ENCODE data around the gene ANGPTL8. TPM values are rescaled to one million over a fixed set of nuclear protein-coding genes. Genes with fewer than 3 reads are reported as not detected.

Gene ANGPTL8
- total RNA-seq, 1 experiment from 2014 or later: not detected

GRCh38 chr19:11291415-11291814 is 52.0 kb downstream of the ANGPTL8 start:
- H4K20me1 ChIP-seq (ENCODE audit: insufficient read depth, low read depth, low read length): no peaks in the 10 kb centered on the region
- no peaks in the 10 kb centered on the region for H3K79me2 ChIP-seq (ENCODE audit: low read length)
- H3K27me3 ChIP-seq (ENCODE audit: low read length): no peaks in the 10 kb centered on the region
- H3K9ac ChIP-seq (ENCODE audit: low read length): no peak overlapping the region
- no peak overlapping the region for H3K4me3 ChIP-seq (ENCODE audit: low read length)
- H2AFZ ChIP-seq (ENCODE audit: low read length): no peak overlapping the region
- no peak for DNase-seq
- H3K9me2 ChIP-seq (replicated peaks; ENCODE audit: insufficient read depth, low read length): no peaks in the 10 kb centered on the region
- peaks cover 8% of the 10 kb centered on the region for H3K4me1 ChIP-seq (ENCODE audit: low read length)
- no peak overlapping the region for H3K27ac ChIP-seq (ENCODE audit: low read length)
- H3K4me2 ChIP-seq (ENCODE audit: low read depth, low read length, poor library complexity, severe bottlenecking): no peak overlapping the region
- H3K9me3 ChIP-seq (ENCODE audit: low read length): no peaks in the 10 kb centered on the region
- H3K36me3 ChIP-seq (ENCODE audit: insufficient read depth, low read length): no peaks in the 10 kb centered on the region

Other genes starting within 250 kb of the ANGPTL8 start
- gene LDLR, start 150.2 kb upstream of the ANGPTL8 start, total RNA-seq (2014; rRNA removed; shearing (Covaris generic); ENCODE audit: low replicate concordance): 49.8 and 99.9 TPM in 2 replicates
- gene SPC24, start 83.8 kb upstream of the ANGPTL8 start, total RNA-seq (2014; rRNA removed; shearing (Covaris generic); ENCODE audit: low replicate concordance): 25.3 and 28.6 TPM in 2 replicates
- 0.19 and 1.9 TPM in 2 replicates for gene KANK2, start 42.1 kb upstream of the ANGPTL8 start, total RNA-seq (2014; rRNA removed; shearing (Covaris generic); ENCODE audit: low replicate concordance)
- gene DOCK6, start 22.9 kb downstream of the ANGPTL8 start, total RNA-seq (2014; rRNA removed; shearing (Covaris generic); ENCODE audit: low replicate concordance): 6.5 and 10.3 TPM in 2 replicates
- not detected in 2 replicates for gene TSPAN16, start 56.5 kb downstream of the ANGPTL8 start, total RNA-seq (2014; rRNA removed; shearing (Covaris generic); ENCODE audit: low replicate concordance)
- gene RAB3D, start 100.0 kb downstream of the ANGPTL8 start, total RNA-seq (2014; rRNA removed; shearing (Covaris generic); ENCODE audit: low replicate concordance): 8.6 and 9.0 TPM in 2 replicates
- gene TMEM205, start 106.6 kb downstream of the ANGPTL8 start, total RNA-seq (2014; rRNA removed; shearing (Covaris generic); ENCODE audit: low replicate concordance): 103 and 156 TPM in 2 replicates
- 2.9 and 14.8 TPM in 2 replicates for gene CCDC159, start 106.9 kb downstream of the ANGPTL8 start, total RNA-seq (2014; rRNA removed; shearing (Covaris generic); ENCODE audit: low replicate concordance)
- 0.43 and 0.67 TPM in 2 replicates for gene PLPPR2, start 115.8 kb downstream of the ANGPTL8 start, total RNA-seq (2014; rRNA removed; shearing (Covaris generic); ENCODE audit: low replicate concordance)
- gene SWSAP1, start 135.0 kb downstream of the ANGPTL8 start, total RNA-seq (2014; rRNA removed; shearing (Covaris generic); ENCODE audit: low replicate concordance): 7.4 and 12.6 TPM in 2 replicates
- gene EPOR, start 144.7 kb downstream of the ANGPTL8 start, total RNA-seq (2014; rRNA removed; shearing (Covaris generic); ENCODE audit: low replicate concordance): 8.5 and 16.7 TPM in 2 replicates
- gene RGL3, start 179.7 kb downstream of the ANGPTL8 start, total RNA-seq (2014; rRNA removed; shearing (Covaris generic); ENCODE audit: low replicate concordance): 2.5 TPM in 1 of 2 replicates, not detected in the other
- 0.32 TPM in 1 of 2 replicates, not detected in the other for gene ODAD3, start 195.5 kb downstream of the ANGPTL8 start, total RNA-seq (2014; rRNA removed; shearing (Covaris generic); ENCODE audit: low replicate concordance)
- gene PRKCSH, start 196.0 kb downstream of the ANGPTL8 start, total RNA-seq (2014; rRNA removed; shearing (Covaris generic); ENCODE audit: low replicate concordance): 77.3 and 90.4 TPM in 2 replicates
- gene ELAVL3, start 241.4 kb downstream of the ANGPTL8 start, total RNA-seq (2014; rRNA removed; shearing (Covaris generic); ENCODE audit: low replicate concordance): not detected in 2 replicates

Data from Karpas-422 (cell line).